Measurements from ENCODE around the gene PRDM16.

DNA sequence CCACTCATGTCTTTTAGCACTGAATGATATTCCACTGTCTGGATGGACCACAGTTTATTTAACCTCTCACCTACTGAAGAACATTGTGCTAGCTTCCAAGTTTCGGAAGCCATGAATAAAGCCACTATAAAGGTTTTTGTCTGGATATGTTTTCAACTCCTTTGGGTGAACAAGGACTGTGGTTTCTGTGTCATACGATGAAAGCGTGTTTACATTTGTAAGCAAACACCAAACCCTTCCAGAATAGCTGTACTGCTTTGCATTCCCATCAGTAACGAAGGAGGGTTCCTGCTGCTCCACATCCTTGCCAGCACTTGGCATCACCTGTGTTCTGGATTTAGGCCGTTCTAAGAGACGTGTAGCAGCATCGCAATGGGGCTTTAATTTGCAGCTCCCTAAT is 374.8 kb downstream of the PRDM16 start:
- TF ChIP-seq, protein P1, sequence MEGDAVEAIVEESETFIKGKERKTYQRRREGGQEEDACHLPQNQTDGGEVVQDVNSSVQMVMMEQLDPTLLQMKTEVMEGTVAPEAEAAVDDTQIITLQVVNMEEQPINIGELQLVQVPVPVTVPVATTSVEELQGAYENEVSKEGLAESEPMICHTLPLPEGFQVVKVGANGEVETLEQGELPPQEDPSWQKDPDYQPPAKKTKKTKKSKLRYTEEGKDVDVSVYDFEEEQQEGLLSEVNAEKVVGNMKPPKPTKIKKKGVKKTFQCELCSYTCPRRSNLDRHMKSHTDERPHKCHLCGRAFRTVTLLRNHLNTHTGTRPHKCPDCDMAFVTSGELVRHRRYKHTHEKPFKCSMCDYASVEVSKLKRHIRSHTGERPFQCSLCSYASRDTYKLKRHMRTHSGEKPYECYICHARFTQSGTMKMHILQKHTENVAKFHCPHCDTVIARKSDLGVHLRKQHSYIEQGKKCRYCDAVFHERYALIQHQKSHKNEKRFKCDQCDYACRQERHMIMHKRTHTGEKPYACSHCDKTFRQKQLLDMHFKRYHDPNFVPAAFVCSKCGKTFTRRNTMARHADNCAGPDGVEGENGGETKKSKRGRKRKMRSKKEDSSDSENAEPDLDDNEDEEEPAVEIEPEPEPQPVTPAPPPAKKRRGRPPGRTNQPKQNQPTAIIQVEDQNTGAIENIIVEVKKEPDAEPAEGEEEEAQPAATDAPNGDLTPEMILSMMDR (conservative IDR thresholded peaks at IDR 0.05; ENCODE audit: low read length): no peak
- TF ChIP-seq EZH2phosphoT487 (IDR thresholded peaks at IDR 0.05; ENCODE audit: borderline replicate concordance): no peak
